Heart right ventricle (tissue), 16 donors: ENCODE measurements around the gene PTPRD. TPM values are rescaled to one million over a fixed set of nuclear protein-coding genes. Genes with fewer than 3 reads are reported as not detected.

Experiments used
- ATAC-seq, 8 donors: fragments of 200-7000 bp; cut with Tn5 transposase; one replicate each; pipeline ENCODE4 v1.9.1; 2020; ENCODE audit warnings: mild to moderate bottlenecking in 8 of 8, moderate library complexity in 8 of 8, moderate number of reproducible peaks in 1 of 8
- DNase-seq, 2 donors: peaks; one replicate each; pipeline ENCODE4 v3.0.0-alpha.2; 2020
- H3K27ac ChIP-seq, 10 donors: fragments of 200-600 bp; sonication (generic) in 2 of 10; one replicate each; pipeline versions ENCODE4 v1.5.0 to v1.8.0; 2020 to 2022; ENCODE audit warnings: mild to moderate bottlenecking in 3 of 10
- H3K27me3 ChIP-seq, 7 donors: fragments of 200-600 bp; one replicate each; pipeline ENCODE4 v1.8.0; 2021 to 2022; ENCODE audit warnings: mild to moderate bottlenecking in 2 of 7
- H3K36me3 ChIP-seq, 9 donors: fragments of 200-600 bp; sonication (generic) in 1 of 9; one replicate each; pipeline versions ENCODE4 v1.5.0 to v1.8.0; 2020 to 2022; ENCODE audit warnings: mild to moderate bottlenecking in 2 of 9
- H3K4me1 ChIP-seq, 9 donors: fragments of 200-600 bp; sonication (generic) in 1 of 9; one replicate each; pipeline versions ENCODE4 v1.5.0 to v1.8.0; 2020 to 2022; ENCODE audit warnings: mild to moderate bottlenecking in 4 of 9
- H3K4me3 ChIP-seq, 10 donors: fragments of 200-600 bp; sonication (generic) in 2 of 10; one replicate each; pipeline versions ENCODE4 v1.5.0 to v1.8.0; 2020 to 2022; ENCODE audit warnings: mild to moderate bottlenecking in 7 of 10, moderate library complexity in 2 of 10
- H3K9me3 ChIP-seq, 11 donors: fragments of 200-600 bp in 10 of 11; sonication (generic) in 2 of 11; one replicate each; pipeline versions ENCODE4 v1.5.0 to v1.8.0; 2013 to 2022; ENCODE audit warnings: mild to moderate bottlenecking in 2 of 11, control low read depth in 1 of 11, moderate library complexity in 1 of 11
- CTCF ChIP-seq, 9 donors: fragments of 200-600 bp; sonication (generic) in 2 of 9; IDR thresholded peaks; one replicate each; pipeline versions ENCODE4 v1.5.0 to v1.8.0; 2021 to 2022; ENCODE audit warnings: antibody characterized with exemption in 9 of 9, mild to moderate bottlenecking in 5 of 9, moderate library complexity in 1 of 9
- WGBS, 2 donors: extraction: QIAGEN DNeasy Blood & Tissue Kit; methylation state at CpG; one replicate each; pipeline ENCODE4 v1.1.7; 2013; ENCODE audit warnings: inconsistent platforms in 1 of 2; 5-methylcytosine and 5-hydroxymethylcytosine counted together
- intact Hi-C, 10 donors: fragments of 100-400 bp; cut with DNase I; formaldehyde crosslinking; loops; one replicate each; pipeline versions ENCODE4 v1.11.1 to v1.14.2; 2022
- polyA plus RNA-seq, 2 donors: library from polyadenylated mRNA; stranded (reverse); fragments of 200-250 nt; gene quantifications; one replicate each; pipeline ENCODE4 v1.2.3, GENCODE V29; 2013
- total RNA-seq, 10 donors: library from RNA; stranded (reverse); fragmentation: NEBNext Ultra II Directional in 3 of 10; extraction: Animal tissue kit (Norgen Biotek cat#: 25700) in 3 of 10; gene quantifications; one replicate each; pipeline versions ENCODE4 v1.2.1 to v1.2.4, GENCODE V29; 2021 to 2023
- donor health status: Arrhythmogenic right ventricular cardiomyopathy.
- donor health status: ischemic (EF 13 %, LVEDD 7.1; RV severe dilation, severe dysfunction).
- donor health status: healthy with polysubstance abuse.
- donor health status: DM: no; HTN: yes; CAD: no.
- donor health status: DM: no; HTN: no; CAD: no.
- donor health status: ischemic (EF 25% LVEDD 6.9; RV normal size, moderate dysfunction).
- donor health status: ischemic (EF 25% LVEDD 5.7; RV mildly dilated, moderate dysfunction).
- donor health status: healthy.
- donor health status: DM: yes; HTN: yes; CAD: no.
- donor health status: Ischemic cardiomyopathy.
- donor health status: ischemic (EF 35%, LVEDD 5.7; RV mildly dilated, moderate dysfunction).
- donor health status: nonischemic (EF 11% LVEDD 7.7; RV severe dilation, severe dysfunction).
- donor health status: DM: yes; HTN: yes; CAD: no.
- donor health status: PGD.
- donor health status: ischemic (EF 29% LVEDD 5.4; RV normal size, mild dysfunction).
- donor health status: nonischemic (EF 23%, LVEDD 6.1; RV moderate dilation, normal function).

The PTPRD gene
- total and polyA plus RNA-seq, 12 donors: 1.4 to 25.2 (median 13.0) TPM

GRCh38 chr9:8685825-8686224 lies 1927.0 kb downstream of the PTPRD start:
- WGBS, 2 donors: 62 to 63% methylated on average over 3 of the region's 3 CpGs
- no peak for TF ChIP-seq CTCF (IDR thresholded peaks at IDR 0.05)
- no peaks in the 10 kb centered on the region for H3K36me3 ChIP-seq
- H3K4me1 ChIP-seq: no peaks in the 10 kb centered on the region
- peak in 3 of 8 donors; percentile 37 to 73 (median 49) for ATAC-seq
- H3K9me3 ChIP-seq: peaks cover 0 to 10% (median 0%) of the 10 kb centered on the region in 11 donors
- no peak overlapping the region for H3K27ac ChIP-seq
- no peak for DNase-seq
- H3K27me3 ChIP-seq: no peaks in the 10 kb centered on the region
- no peak overlapping the region for H3K4me3 ChIP-seq
- intact Hi-C loops: no loop called here

- Histone ChIP-seq H3K36me3 (no peaks in the 10 kb centered on the region), H3K27me3 (no peaks in the 10 kb centered on the region), H3K4me3 (no peak overlapping the region), H3K9me3 (peaks cover 0 to 10% (median 0%) of the 10 kb centered on the region in 11 donors), H3K4me1 (peaks cover 0 to 4% (median 0%) of the 10 kb centered on the region in 9 donors), H3K27ac (no peak overlapping the region)
- WGBS, 2 donors: 76 to 81% methylated on average over 4 of the region's 4 CpGs
- intact Hi-C loops: no loop called here
- ATAC-seq (no peak), DNase-seq (no peak)
- TF ChIP-seq CTCF (IDR thresholded peaks at IDR 0.05): no peak
Measured at GRCh38 chr9:8684978-8685708, 1927.7 kb downstream of the PTPRD start.

- intact Hi-C loops: no loop called here
- Histone ChIP-seq H3K4me3 (no peak overlapping the region), H3K9me3 (no peaks in the 10 kb centered on the region), H3K27me3 (no peaks in the 10 kb centered on the region), H3K27ac (no peak overlapping the region), H3K4me1 (peaks cover 0 to 19% (median 1%) of the 10 kb centered on the region in 9 donors), H3K36me3 (no peaks in the 10 kb centered on the region)
- DNase-seq: no peak
- 89 to 93% methylated on average over 7 of the region's 7 CpGs for WGBS, 2 donors
- TF ChIP-seq CTCF (IDR thresholded peaks at IDR 0.05): no peak
- no peak for ATAC-seq
Measured at GRCh38 chr9:8683496-8683895, 1929.3 kb downstream of the PTPRD start.

- ATAC-seq: no peak
- TF ChIP-seq CTCF (IDR thresholded peaks at IDR 0.05): no peak
- H3K4me3 ChIP-seq: no peak overlapping the region
- H3K36me3 ChIP-seq: no peaks in the 10 kb centered on the region
- 59 to 61% methylated on average over 2 of the region's 2 CpGs for WGBS, 2 donors
- H3K27me3 ChIP-seq: no peaks in the 10 kb centered on the region
- intact Hi-C loops: no loop called here
- DNase-seq: no peak
- H3K4me1 ChIP-seq: peaks cover 0 to 31% (median 12%) of the 10 kb centered on the region in 9 donors
- no peaks in the 10 kb centered on the region for H3K9me3 ChIP-seq
- no peak overlapping the region for H3K27ac ChIP-seq
Measured at GRCh38 chr9:8680658-8681057, 1932.1 kb downstream of the PTPRD start.
